ENCODE data around the gene ADGRV1. TPM values are rescaled to one million over a fixed set of nuclear protein-coding genes. Genes with fewer than 3 reads are reported as not detected.

The ADGRV1 gene
- polyA plus RNA-seq, 1 donor from 2014 or later, result not detected

DNA sequence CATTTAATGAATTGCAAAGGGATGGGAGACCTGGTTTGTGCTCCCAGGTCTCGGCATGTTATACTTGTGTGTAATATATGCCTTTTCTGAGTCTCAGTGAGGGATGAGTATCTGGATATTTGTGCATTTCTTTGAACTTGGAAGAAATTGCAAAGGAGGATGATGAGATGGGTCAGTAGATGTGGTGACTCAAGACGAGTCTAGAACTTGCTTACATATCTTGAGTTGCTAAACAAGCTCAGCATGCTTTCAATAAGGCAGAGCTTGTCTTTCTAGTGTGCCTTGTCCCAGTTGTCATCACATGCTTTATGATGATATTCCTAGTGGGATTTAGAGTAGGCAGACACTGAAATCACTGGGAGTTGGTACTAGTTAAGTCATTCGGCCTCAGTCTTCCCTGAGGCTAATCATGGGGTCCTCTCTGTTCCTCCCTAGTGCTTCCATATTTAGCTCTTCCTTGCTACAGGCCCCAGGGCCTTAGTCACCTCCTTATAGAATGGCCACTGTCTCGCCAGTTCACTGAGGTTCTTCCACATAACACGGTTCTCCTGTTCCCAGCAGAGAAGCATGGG lies 602.2 kb downstream of the ADGRV1 start:
- H3K27me3 Mint-ChIP-seq, result no peaks in the 10 kb centered on the region
- no peaks in the 10 kb centered on the region for H3K9me3 Mint-ChIP-seq
- H3K27ac Mint-ChIP-seq, result no peak overlapping the region

DNA sequence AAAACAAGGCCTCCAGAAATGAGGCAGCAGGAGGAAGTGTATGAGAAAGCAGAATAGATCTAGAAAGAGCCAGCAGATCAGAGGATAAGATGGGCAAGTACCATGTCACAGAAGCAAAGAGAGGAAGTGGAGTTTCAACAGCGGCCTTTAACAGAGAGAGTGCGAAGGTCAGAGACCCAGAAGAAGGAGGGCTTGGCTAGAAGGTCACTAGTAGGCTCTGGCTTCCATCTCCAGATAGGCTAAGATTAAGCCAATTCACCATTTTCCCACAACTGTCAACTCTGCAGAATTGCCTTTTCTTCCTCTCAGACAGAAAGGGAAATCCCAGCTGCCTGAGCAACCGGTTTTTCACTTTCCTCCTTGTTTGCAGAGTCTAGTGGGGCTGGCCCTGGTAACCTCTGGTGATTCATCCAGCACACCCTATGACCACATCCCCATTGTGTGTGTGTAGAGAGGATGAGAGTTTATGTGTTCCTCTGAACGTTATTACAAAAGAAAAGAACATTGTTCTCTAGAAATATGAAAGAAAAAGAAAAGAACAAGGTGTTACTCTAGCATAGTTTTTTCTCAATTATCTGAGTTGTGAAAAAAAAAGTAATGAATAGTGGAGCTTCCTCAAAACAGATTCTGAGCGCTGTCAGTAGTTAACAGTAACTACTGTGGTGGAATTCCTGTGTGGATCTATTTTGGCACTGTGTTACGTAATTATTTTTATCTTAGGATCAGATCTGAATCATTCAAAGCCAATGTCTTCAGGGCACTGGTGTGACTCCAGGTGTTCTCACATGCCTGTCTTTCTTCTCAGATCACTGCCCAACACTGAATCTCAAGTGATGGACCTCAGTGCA lies 604.2 kb downstream of the ADGRV1 start:
- Mint-ChIP-seq H3K27me3 (no peaks in the 10 kb centered on the region), H3K4me3 (peak overlapping the region in 1 of 4 donors; percentile 46), H3K36me3 (no peaks in the 10 kb centered on the region), H3K27ac (no peak overlapping the region), H3K9me3 (no peaks in the 10 kb centered on the region), H3K4me1 (peaks cover 0 to 12% (median 0%) of the 10 kb centered on the region in 3 donors)

More for the DNA sequence above, 602.2 kb downstream of the ADGRV1 start:
- H3K4me1 Mint-ChIP-seq, result peaks cover 0 to 12% (median 0%) of the 10 kb centered on the region in 3 donors
- no peaks in the 10 kb centered on the region for H3K36me3 Mint-ChIP-seq
- H3K4me3 Mint-ChIP-seq, result no peak overlapping the region

DNA sequence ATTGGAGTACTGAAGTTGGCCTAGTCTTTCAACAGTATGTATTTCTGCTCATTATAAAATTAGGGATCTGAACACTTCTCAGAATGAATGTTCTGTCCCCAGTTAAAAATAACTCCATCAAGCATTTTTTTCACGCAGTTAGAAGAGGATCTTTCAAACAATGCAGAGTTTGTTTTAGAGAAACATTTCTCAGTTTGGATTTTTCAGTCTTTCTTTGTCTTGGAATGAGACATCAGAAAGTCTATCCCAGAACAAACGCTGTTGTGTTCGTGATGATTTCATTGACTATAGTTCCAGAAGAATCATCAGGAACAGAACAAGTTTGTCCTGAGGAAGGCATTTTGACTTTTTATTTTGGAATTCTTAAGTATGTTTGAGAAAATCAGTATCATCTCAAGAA lies 605.8 kb downstream of the ADGRV1 start:
- H3K4me3 Mint-ChIP-seq, result no peak overlapping the region
- H3K27me3 Mint-ChIP-seq, result no peaks in the 10 kb centered on the region
- H3K4me1 Mint-ChIP-seq, result peaks cover 0 to 12% (median 0%) of the 10 kb centered on the region in 3 donors
- H3K36me3 Mint-ChIP-seq, result no peaks in the 10 kb centered on the region
- H3K9me3 Mint-ChIP-seq, result no peaks in the 10 kb centered on the region
- no peak overlapping the region for H3K27ac Mint-ChIP-seq

DNA sequence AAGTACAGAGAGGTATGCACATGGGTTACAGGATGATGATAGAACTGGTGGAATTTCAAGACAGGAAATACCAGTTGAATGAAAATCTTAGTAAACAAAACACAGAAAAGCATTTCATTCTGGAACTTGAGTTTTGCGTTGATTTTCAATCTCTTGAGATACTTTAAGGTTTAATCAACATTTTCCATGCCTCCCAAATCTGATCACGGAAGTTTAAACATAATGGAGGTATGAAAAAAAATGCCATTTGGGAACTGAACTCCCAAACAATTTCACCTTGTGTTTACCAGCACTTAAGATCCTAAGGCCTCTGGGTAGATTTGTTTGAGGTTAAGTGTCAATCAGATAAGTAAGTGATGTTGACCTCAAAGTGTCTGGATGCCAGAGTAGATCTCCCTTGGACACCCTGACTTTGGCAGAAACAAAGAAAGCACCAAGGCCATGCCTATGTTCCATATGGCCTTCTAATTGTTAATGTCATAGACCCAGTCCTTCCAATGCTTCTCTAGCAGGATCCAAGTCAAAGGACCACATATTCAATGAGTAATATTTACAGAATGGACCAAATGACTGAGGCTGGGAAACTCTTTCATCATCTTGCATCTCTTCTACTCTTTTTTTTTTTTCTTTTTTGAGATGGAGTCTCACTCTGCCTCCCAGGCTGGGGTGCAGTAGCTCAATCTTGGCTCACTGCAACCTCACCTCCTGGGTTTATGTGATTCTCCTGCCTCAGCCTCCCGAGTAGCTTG lies 607.6 kb downstream of the ADGRV1 start:
- peaks cover 2% of the 10 kb centered on the region for H3K27me3 Mint-ChIP-seq
- no peaks in the 10 kb centered on the region for H3K36me3 Mint-ChIP-seq
- H3K4me1 Mint-ChIP-seq, result peaks cover 0 to 12% (median 0%) of the 10 kb centered on the region in 3 donors
- H3K27ac Mint-ChIP-seq, result no peak overlapping the region
- no peak overlapping the region for H3K4me3 Mint-ChIP-seq
- H3K9me3 Mint-ChIP-seq, result no peaks in the 10 kb centered on the region

DNA sequence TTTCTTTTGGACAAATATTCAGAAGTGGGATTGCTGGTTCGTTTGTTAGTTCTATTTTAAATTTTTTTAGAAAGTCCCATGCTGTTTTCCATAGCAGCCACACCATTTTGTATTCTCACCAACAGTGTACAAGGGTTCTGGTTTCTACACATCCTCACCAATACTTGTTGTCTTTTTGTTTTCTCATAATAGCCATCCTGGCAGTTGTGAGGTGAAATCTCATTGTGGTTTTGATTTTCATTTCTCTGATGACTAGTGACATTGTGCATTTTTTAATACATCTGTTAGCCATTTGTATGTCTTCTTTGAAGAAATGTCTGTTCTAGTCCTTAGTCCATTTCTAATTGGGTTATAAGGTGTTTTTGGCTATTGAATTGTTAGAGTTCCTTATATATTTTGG lies 610.3 kb downstream of the ADGRV1 start:
- Mint-ChIP-seq H3K4me1 (no peaks in the 10 kb centered on the region), H3K27ac (no peak overlapping the region)

DNA sequence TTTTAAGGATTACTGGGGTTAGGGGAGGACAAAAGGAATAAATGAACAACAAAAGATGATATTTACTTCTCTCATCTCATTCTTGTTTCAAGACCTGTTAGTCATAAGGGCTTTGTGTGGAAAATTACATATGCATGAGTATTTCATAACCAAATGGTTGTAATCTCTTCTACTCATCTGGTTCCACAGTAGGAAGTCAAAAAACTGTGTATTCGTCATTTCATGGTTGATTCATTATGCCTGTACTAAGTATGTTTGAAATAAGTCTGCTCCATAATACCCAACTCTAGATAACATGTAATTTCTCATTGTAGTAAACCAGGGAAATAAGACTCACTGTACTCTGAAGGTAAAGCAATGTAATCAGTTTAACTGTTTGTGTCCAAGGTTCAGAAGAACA lies 611.7 kb downstream of the ADGRV1 start:
- no peaks in the 10 kb centered on the region for H3K36me3 Mint-ChIP-seq
- peaks cover 2% of the 10 kb centered on the region for H3K27me3 Mint-ChIP-seq
- H3K27ac Mint-ChIP-seq, result no peak overlapping the region
- no peak overlapping the region for H3K4me3 Mint-ChIP-seq
- H3K4me1 Mint-ChIP-seq, result no peaks in the 10 kb centered on the region
- peaks cover 0 to 2% (median 0%) of the 10 kb centered on the region in 3 donors for H3K9me3 Mint-ChIP-seq

More for the DNA sequence above, 610.3 kb downstream of the ADGRV1 start:
- Mint-ChIP-seq H3K9me3 (peaks cover 0 to 2% (median 0%) of the 10 kb centered on the region in 3 donors), H3K27me3 (peaks cover 2% of the 10 kb centered on the region), H3K4me3 (no peak overlapping the region), H3K36me3 (no peaks in the 10 kb centered on the region)

DNA sequence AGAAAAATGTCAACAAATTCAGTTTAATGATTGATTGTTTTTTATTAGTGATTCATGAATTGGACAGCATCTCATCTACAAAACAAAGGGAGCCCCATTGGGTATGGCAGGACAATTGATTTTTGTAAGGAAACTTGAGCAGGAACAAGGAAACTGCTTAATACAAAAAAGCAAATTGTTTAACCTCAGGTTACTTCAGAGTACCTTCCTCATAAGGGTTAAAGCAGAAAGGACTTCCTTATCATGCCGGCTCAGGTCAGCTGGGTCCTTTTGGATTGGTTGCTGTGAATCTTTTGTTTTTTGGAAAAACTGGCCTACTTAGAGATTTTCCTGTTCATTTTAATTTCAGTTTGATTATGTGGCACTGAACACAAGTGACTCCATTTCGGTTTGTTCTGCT lies 612.7 kb downstream of the ADGRV1 start:
- no peak overlapping the region for H3K4me3 Mint-ChIP-seq
- peaks cover 0 to 2% (median 0%) of the 10 kb centered on the region in 3 donors for H3K9me3 Mint-ChIP-seq
- H3K4me1 Mint-ChIP-seq, result peaks cover 1 to 4% (median 2%) of the 10 kb centered on the region in 3 donors
- H3K27me3 Mint-ChIP-seq, result peaks cover 2% of the 10 kb centered on the region
- H3K36me3 Mint-ChIP-seq, result no peaks in the 10 kb centered on the region
- no peak overlapping the region for H3K27ac Mint-ChIP-seq

DNA sequence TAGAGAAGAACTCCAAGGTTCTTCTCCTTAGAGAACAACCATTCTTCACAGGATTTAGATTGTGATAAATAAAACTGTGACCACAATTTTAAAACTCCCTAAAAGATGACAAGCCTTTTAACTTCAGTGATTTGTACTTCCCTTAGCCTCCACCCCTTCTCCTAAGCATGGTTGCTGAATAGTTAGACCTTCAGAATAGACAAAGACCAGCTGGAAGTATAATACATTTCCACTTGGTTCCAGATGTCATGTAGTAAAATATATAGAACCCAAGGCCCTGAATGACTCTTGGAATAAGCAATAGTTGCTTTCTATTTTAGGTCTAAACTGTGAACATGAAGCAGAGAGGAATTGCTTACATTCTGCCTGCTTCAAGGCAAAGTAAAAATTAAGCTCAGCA lies 615.8 kb downstream of the ADGRV1 start:
- H3K4me1 Mint-ChIP-seq, result peaks cover 4 to 9% (median 5%) of the 10 kb centered on the region in 3 donors
- peaks cover 0 to 3% (median 2%) of the 10 kb centered on the region in 3 donors for H3K9me3 Mint-ChIP-seq
- H3K36me3 Mint-ChIP-seq, result peaks cover 2% of the 10 kb centered on the region
- no peak overlapping the region for H3K4me3 Mint-ChIP-seq
- no peak overlapping the region for H3K27ac Mint-ChIP-seq
- peaks cover 3% of the 10 kb centered on the region for H3K27me3 Mint-ChIP-seq

DNA sequence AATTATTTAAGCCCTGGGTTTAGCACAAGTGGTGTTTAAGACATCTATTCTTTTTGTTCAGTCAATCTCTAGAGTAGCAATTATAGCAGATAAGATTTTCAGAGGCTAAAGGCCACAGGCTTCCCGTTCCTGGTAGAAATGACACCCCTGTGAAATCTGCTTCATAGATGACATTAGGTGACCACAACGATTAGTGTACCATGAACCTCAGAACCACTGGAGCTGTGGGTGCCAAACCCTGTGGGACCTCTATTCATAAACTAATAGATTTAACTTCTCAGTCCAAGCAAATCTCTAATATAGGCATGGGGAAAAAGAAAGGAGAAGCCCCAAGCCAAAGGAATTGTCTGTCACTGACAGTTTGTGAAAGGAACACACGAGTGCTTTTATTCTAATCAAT lies 617.1 kb downstream of the ADGRV1 start:
- H3K27ac Mint-ChIP-seq, result no peak overlapping the region
- peaks cover 2% of the 10 kb centered on the region for H3K27me3 Mint-ChIP-seq
- H3K36me3 Mint-ChIP-seq, result peaks cover 2% of the 10 kb centered on the region
- H3K4me3 Mint-ChIP-seq, result no peak overlapping the region
- peaks cover 0 to 4% (median 2%) of the 10 kb centered on the region in 3 donors for H3K9me3 Mint-ChIP-seq
- H3K4me1 Mint-ChIP-seq, result peaks cover 4 to 9% (median 5%) of the 10 kb centered on the region in 3 donors

DNA sequence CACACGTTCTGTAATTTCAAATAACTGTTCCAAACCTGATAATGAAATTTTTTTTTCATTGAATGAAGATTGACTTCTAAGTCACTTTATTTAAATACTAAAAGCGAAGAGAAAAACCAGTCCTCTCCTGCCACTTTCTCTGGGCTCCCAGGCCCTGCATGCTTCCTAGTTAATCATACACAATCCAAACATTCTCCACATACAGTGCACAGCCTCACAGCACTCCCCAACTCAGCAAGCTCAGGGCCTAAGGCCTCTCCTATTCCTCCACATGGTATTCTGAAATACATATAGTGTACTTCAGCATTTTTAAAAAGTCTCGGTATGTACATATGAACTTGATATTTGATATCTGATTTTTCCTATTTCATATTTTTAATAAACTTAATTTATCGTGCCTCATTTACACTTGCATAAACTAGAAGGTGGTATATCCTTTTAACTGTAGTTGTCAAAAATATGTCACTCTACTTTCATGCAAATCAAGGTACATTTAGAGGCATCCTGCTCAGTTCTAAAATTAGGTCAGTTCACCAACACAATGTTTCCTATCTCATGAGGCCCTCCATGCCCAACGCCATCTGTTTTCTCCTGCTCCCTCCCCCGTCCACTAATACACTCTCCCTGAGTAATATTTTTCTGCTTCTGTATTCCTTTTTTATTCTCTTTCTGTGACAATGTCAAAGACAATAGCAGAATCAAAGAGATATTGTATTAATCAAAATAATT lies 617.9 kb downstream of the ADGRV1 start:
- H3K27ac Mint-ChIP-seq, result no peak overlapping the region
- H3K4me1 Mint-ChIP-seq, result peaks cover 4 to 9% (median 5%) of the 10 kb centered on the region in 3 donors
- H3K4me3 Mint-ChIP-seq, result no peak overlapping the region
- peaks cover 0 to 4% (median 2%) of the 10 kb centered on the region in 3 donors for H3K9me3 Mint-ChIP-seq
- H3K36me3 Mint-ChIP-seq, result peaks cover 2% of the 10 kb centered on the region
- peaks cover 2% of the 10 kb centered on the region for H3K27me3 Mint-ChIP-seq

DNA sequence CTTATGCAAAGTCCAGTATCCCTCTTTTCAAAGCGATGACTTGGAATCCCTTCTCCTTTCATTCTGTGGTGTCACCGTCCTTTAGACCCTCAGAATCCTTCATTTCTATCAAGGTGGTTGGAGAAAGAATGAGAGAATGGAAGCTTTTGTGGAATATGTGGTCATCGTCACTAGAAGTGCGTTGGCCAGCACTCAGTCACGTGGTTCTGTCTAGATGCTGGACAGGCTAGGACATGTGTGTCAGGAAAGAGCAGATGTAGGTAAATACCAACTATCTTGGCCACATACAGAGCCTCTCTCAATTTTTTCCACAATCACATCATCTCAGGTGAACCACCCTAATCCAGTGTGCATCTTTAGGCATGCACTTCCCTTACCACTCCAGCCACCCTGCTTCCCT lies 618.5 kb downstream of the ADGRV1 start:
- Mint-ChIP-seq H3K36me3 (peaks cover 2% of the 10 kb centered on the region), H3K4me3 (no peak overlapping the region), H3K27me3 (peaks cover 2% of the 10 kb centered on the region), H3K4me1 (peaks cover 4 to 9% (median 5%) of the 10 kb centered on the region in 3 donors), H3K9me3 (peaks cover 0 to 4% (median 2%) of the 10 kb centered on the region in 3 donors), H3K27ac (no peak overlapping the region)

DNA sequence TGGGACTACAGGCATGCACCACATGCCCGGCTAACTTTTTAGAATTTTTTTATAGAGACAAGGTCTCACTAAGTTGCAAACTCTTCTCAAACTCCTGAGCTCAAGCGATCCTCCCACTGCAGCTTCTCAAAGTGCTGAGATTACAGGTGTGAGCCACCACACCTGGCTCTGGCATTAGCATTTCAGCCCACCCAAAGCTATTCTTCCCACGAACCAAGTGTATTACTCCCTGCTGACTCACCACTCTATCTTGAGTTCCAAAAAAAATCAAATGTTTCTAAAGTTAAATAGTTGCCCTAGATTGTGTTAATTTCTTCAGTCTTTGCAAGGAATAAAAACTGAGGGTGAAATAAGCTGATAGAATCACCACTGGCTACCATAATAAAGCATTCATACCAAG lies 619.0 kb downstream of the ADGRV1 start:
- no peak overlapping the region for H3K4me3 Mint-ChIP-seq
- peaks cover 5 to 13% (median 7%) of the 10 kb centered on the region in 3 donors for H3K4me1 Mint-ChIP-seq
- peaks cover 0 to 4% (median 2%) of the 10 kb centered on the region in 3 donors for H3K9me3 Mint-ChIP-seq
- peaks cover 2% of the 10 kb centered on the region for H3K27me3 Mint-ChIP-seq
- H3K36me3 Mint-ChIP-seq, result peaks cover 2% of the 10 kb centered on the region
- peak overlapping the region in 1 of 3 donors; percentile 70 for H3K27ac Mint-ChIP-seq

DNA sequence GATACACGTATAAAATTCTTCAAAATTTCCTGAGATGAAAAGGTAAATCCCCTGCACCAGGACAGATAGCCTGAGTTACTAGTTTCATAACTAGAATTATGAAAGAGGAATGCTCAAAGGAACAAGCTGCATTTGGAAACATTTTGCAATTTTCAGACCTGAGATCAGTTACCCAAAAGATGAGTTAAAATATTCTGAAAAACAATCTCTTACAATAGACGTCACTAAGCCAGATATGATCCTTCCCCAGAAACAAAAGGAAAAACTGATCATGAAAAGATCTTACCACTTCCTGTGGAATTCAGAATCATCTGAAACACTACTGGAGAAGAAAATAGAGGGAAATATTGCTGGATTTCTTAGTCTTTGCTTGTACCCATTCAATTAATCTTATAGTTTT lies 619.9 kb downstream of the ADGRV1 start:
- peaks cover 2% of the 10 kb centered on the region for H3K36me3 Mint-ChIP-seq
- no peak overlapping the region for H3K27ac Mint-ChIP-seq
- H3K4me1 Mint-ChIP-seq, result peaks cover 10 to 17% (median 12%) of the 10 kb centered on the region in 3 donors
- H3K4me3 Mint-ChIP-seq, result no peak overlapping the region
- H3K27me3 Mint-ChIP-seq, result peaks cover 2% of the 10 kb centered on the region
- H3K9me3 Mint-ChIP-seq, result peaks cover 0 to 4% (median 0%) of the 10 kb centered on the region in 3 donors

DNA sequence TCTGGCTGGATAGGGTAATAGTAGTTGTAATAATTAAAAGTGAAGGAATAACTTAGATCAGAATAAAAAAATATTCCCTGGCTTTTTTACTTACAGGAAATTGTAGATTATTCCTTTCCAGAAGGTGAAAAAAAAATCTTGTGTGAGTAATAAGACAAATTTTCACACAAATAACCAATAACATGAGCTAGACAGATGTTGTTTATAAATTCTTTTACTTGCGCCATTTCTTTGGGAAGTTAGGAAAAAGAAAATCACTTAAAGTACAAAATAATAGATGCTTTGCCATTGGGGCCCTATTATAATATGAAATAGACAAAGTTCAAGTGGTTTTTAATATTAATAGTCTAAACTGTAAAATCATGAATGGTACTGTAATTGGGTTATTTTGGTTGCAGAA lies 620.4 kb downstream of the ADGRV1 start:
- Mint-ChIP-seq H3K27me3 (peaks cover 2% of the 10 kb centered on the region), H3K4me3 (no peak overlapping the region), H3K9me3 (peaks cover 0 to 4% (median 0%) of the 10 kb centered on the region in 3 donors)

More for the DNA sequence above, 620.4 kb downstream of the ADGRV1 start:
- Mint-ChIP-seq H3K4me1 (peaks cover 12 to 22% (median 17%) of the 10 kb centered on the region in 3 donors), H3K27ac (no peak overlapping the region), H3K36me3 (peaks cover 2% of the 10 kb centered on the region)

Data from IgD-negative memory B cell (primary cell).